ENCODE measurements around the gene APOC4.

DNA sequence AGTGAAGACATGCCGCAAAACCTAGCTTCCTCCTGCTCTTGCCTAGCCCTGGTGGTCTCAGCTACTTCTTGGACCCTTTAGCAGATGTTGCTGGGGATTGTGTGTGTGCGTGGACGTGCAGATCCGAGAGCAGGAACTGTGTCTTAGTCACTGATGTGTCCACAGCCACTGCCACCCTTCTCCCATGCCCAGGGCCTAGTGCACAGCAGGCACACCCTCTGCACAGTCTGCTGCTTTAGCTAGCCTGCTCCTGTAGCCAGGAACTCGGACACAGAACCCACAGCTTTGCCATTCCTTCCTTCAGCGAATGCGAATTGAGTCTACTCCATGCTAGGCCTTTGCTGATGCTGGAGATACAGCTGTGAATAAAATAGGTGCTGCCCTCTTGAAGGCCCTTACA lies 15.5 kb downstream of the APOC4 start:
- TF ChIP-seq POLR2A (IDR thresholded peaks at IDR 0.05) (no peak), EP300 (IDR thresholded peaks at IDR 0.05) (no peak), POLR2AphosphoS5 (IDR thresholded peaks at IDR 0.05) (no peak)
- TF ChIP-seq, protein P1, sequence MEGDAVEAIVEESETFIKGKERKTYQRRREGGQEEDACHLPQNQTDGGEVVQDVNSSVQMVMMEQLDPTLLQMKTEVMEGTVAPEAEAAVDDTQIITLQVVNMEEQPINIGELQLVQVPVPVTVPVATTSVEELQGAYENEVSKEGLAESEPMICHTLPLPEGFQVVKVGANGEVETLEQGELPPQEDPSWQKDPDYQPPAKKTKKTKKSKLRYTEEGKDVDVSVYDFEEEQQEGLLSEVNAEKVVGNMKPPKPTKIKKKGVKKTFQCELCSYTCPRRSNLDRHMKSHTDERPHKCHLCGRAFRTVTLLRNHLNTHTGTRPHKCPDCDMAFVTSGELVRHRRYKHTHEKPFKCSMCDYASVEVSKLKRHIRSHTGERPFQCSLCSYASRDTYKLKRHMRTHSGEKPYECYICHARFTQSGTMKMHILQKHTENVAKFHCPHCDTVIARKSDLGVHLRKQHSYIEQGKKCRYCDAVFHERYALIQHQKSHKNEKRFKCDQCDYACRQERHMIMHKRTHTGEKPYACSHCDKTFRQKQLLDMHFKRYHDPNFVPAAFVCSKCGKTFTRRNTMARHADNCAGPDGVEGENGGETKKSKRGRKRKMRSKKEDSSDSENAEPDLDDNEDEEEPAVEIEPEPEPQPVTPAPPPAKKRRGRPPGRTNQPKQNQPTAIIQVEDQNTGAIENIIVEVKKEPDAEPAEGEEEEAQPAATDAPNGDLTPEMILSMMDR (IDR thresholded peaks at IDR 0.05), result no peak

Data from stomach (tissue), 4 donors.